B cell (primary cell): ENCODE results near the gene PIK3C3.

Experiments used
- EZH2 ChIP-seq: IDR thresholded peaks from 2 replicates; pipeline ENCODE4 v1.6.1; 2012; ENCODE audit warnings: borderline replicate concordance, low read depth, mild to moderate bottlenecking, moderate library complexity, low read length; ENCODE audit not compliant: insufficient read depth, poor library complexity, severe bottlenecking
- TF ChIP-seq, protein P1 (sequence below): fragments of 200-600 bp; IDR thresholded peaks from one replicate; pipeline ENCODE4 v1.8.0; 2022; ENCODE audit warnings: antibody characterized with exemption, mild to moderate bottlenecking

DNA sequence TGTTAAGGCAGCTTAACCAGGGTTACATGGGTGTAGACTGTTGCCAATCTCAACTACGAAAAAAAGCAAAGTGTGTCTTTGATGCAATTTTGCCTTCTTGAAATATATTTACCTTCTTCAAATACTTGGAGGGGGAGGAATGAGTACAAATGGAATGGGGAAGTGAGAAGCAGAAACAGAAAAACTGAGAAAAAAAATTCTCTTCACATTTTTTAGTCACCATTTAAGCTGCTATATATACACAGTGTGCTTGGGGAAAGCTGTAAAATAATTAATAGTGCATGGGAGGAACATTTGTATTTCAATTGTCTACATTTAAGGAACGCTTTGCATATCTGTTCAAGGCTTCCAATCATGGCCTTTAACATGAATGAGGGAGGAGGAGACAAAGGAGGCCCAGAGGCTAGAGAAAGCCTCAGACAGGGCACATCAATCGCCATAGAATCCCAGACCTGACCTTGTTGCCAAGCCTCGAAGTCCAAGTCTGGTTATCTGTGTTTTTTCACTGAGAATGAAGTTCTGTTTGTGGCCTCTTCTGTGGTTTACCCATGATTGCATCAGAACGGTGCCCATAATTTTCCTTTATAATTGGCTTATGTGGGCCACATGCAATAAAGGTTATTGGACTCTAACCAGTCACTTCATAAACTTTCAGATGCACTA lies 158.6 kb downstream of the PIK3C3 start:
- TF ChIP-seq, protein P1, sequence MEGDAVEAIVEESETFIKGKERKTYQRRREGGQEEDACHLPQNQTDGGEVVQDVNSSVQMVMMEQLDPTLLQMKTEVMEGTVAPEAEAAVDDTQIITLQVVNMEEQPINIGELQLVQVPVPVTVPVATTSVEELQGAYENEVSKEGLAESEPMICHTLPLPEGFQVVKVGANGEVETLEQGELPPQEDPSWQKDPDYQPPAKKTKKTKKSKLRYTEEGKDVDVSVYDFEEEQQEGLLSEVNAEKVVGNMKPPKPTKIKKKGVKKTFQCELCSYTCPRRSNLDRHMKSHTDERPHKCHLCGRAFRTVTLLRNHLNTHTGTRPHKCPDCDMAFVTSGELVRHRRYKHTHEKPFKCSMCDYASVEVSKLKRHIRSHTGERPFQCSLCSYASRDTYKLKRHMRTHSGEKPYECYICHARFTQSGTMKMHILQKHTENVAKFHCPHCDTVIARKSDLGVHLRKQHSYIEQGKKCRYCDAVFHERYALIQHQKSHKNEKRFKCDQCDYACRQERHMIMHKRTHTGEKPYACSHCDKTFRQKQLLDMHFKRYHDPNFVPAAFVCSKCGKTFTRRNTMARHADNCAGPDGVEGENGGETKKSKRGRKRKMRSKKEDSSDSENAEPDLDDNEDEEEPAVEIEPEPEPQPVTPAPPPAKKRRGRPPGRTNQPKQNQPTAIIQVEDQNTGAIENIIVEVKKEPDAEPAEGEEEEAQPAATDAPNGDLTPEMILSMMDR, result no peak
- no peak for TF ChIP-seq EZH2
